CD4-positive, alpha-beta T cell (primary cell): ENCODE results near the gene UGT2B11. TPM values are rescaled to one million over a fixed set of nuclear protein-coding genes. Genes with fewer than 3 reads are reported as not detected.
"Not testable (repeated sequence)": the region's sequence is repeated elsewhere in the genome, so short reads cannot be mapped to it uniquely, and the experiment has no call there.

Source experiments
- ATAC-seq: fragments of 200-7000 bp; cut with Tn5 transposase; one replicate; pipeline ENCODE4 v1.10.0; 2022; ENCODE audit warnings: mild to moderate bottlenecking; ENCODE audit not compliant: poor library complexity
- CTCF ChIA-PET: fragments of 350-600 bp; sonication (Branson Sonifier 250); formaldehyde crosslinking; loops from one replicate; lab custom pipeline; 2021; ENCODE audit warnings: antibody characterized with exemption, inconsistent platforms; lab: Charles Lee
- POLR2A ChIA-PET: fragments of 350-600 bp; sonication (Branson Sonifier 250); formaldehyde crosslinking; loops from one replicate; lab custom pipeline; 2021; ENCODE audit warnings: antibody characterized with exemption, inconsistent platforms; lab: Charles Lee
- DNase-seq, 14 experiments: peaks; one replicate each; pipeline ENCODE4 v3.0.0-alpha.2; 2013 to 2020; ENCODE audit warnings: mixed read lengths in 2 of 14
- H3K27ac ChIP-seq, 2 donors: one replicate each; pipeline versions ENCODE4 v1.5.1 to v1.7.0; 2013; ENCODE audit warnings: low read length in 2 of 2, low read depth in 1 of 2, mild to moderate bottlenecking in 1 of 2
- H3K27me3 ChIP-seq, 2 experiments: 1 replicate in 1 of 2; 2 replicates in 1 of 2; pipeline versions ENCODE4 v1.6.1 to v1.7.0; 2013; ENCODE audit warnings: low read length in 2 of 2, control low read depth in 1 of 2, mild to moderate bottlenecking in 1 of 2, moderate library complexity in 1 of 2; ENCODE audit not compliant: insufficient read depth in 2 of 2, control insufficient read depth in 1 of 2
- H3K36me3 ChIP-seq: one replicate; pipeline ENCODE4 v1.6.1; 2013; ENCODE audit warnings: low read length, control low read depth; ENCODE audit not compliant: insufficient read depth
- H3K4me1 ChIP-seq: one replicate; pipeline ENCODE4 v1.6.1; 2013; ENCODE audit warnings: low read length, control low read depth; ENCODE audit not compliant: insufficient read depth
- H3K4me3 ChIP-seq: one replicate; pipeline ENCODE4 v1.5.1; 2013; ENCODE audit warnings: mild to moderate bottlenecking, low read length, moderate library complexity
- H3K9me3 ChIP-seq, 2 experiments: 1 replicate in 1 of 2; 2 replicates in 1 of 2; pipeline versions ENCODE4 v1.6.1 to v1.7.0; 2013; ENCODE audit warnings: low read length in 2 of 2, mild to moderate bottlenecking in 2 of 2, control low read depth in 1 of 2, moderate library complexity in 1 of 2; ENCODE audit not compliant: control insufficient read depth in 1 of 2, insufficient read depth in 1 of 2
- H3K27ac Mint-ChIP-seq: one replicate; pipeline ENCODE4 v1.8.0; 2020; ENCODE audit warnings: mixed read lengths
- H3K27me3 Mint-ChIP-seq: one replicate; pipeline ENCODE4 v1.8.0; 2021; ENCODE audit warnings: mixed read lengths
- H3K36me3 Mint-ChIP-seq: one replicate; pipeline ENCODE4 v1.8.0; 2021; ENCODE audit warnings: low read depth, mixed read lengths
- H3K4me1 Mint-ChIP-seq: one replicate; pipeline ENCODE4 v1.8.0; 2021; ENCODE audit warnings: low read depth, mixed read lengths
- H3K4me3 Mint-ChIP-seq: one replicate; pipeline ENCODE4 v1.8.0; 2020; ENCODE audit warnings: mild to moderate bottlenecking, mixed read lengths
- H3K9me3 Mint-ChIP-seq: one replicate; pipeline ENCODE4 v1.8.0; 2020; ENCODE audit warnings: mixed read lengths
- intact Hi-C, 2 experiments: fragments of 100-400 bp; cut with DNase I in 1 of 2; cut with micrococcal nuclease in 1 of 2; formaldehyde crosslinking; loops; one replicate each; pipeline versions ENCODE4 v1.15.1 to v1.9.0; 2023 to 2025; cut with DNase I, micrococcal nuclease
- total RNA-seq, 174 experiments: library from RNA in 2 of 174; stranded (reverse) in 2 of 174; gene quantifications; one replicate each; pipeline ENCODE4 v1.2.3 and lab custom pipeline; 2021 to 2026
- TF ChIP-seq, protein P1 (sequence below): fragments of 200-600 bp; IDR thresholded peaks from one replicate; pipeline ENCODE4 v1.8.0; 2022; ENCODE audit warnings: antibody characterized with exemption, mild to moderate bottlenecking

The UGT2B11 gene
- total RNA-seq, 2 experiments from 2014 or later: not detected

DNA sequence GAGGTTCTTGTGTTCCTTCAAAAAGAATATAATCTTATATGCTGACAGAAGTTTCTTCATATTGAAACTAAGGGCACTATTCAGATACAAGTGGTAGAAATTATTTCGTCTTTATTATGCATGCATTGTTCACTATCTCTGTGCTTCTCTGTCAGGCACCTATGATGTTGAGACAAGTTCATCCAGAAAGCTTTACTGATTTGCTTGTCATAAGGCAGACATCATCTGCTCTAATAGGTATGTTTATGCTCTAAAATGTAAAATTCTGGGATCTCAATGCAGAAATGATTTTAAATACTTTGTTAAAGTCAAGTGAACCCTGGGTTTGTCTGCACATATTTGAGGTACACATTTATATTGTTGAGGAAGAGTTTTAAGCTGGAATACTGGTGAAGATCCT, 3.6 kb downstream of the UGT2B11 start:
- H3K4me3 Mint-ChIP-seq: no peak overlapping the region
- Histone ChIP-seq H3K9me3 (no peaks in the 10 kb centered on the region), H3K27me3 (no peaks in the 10 kb centered on the region), H3K4me1 (no peaks in the 10 kb centered on the region), H3K27ac (no peak overlapping the region), H3K36me3 (no peaks in the 10 kb centered on the region), H3K4me3 (no peak overlapping the region)
- no peak for DNase-seq
- no peak for ATAC-seq
- ChIA-PET POLR2A (no interaction called here), CTCF (interaction anchor here (0.9 kb wide), 1 partner anchor 10 kb away, joined by 3 read pairs; no protein-coding TSS in a partner anchor)
- intact Hi-C loops: no loop called here
- no peaks in the 10 kb centered on the region for H3K36me3 Mint-ChIP-seq
- H3K27me3 Mint-ChIP-seq: no peaks in the 10 kb centered on the region
- H3K9me3 Mint-ChIP-seq: no peaks in the 10 kb centered on the region
- no peak overlapping the region for H3K27ac Mint-ChIP-seq
- TF ChIP-seq, protein P1, sequence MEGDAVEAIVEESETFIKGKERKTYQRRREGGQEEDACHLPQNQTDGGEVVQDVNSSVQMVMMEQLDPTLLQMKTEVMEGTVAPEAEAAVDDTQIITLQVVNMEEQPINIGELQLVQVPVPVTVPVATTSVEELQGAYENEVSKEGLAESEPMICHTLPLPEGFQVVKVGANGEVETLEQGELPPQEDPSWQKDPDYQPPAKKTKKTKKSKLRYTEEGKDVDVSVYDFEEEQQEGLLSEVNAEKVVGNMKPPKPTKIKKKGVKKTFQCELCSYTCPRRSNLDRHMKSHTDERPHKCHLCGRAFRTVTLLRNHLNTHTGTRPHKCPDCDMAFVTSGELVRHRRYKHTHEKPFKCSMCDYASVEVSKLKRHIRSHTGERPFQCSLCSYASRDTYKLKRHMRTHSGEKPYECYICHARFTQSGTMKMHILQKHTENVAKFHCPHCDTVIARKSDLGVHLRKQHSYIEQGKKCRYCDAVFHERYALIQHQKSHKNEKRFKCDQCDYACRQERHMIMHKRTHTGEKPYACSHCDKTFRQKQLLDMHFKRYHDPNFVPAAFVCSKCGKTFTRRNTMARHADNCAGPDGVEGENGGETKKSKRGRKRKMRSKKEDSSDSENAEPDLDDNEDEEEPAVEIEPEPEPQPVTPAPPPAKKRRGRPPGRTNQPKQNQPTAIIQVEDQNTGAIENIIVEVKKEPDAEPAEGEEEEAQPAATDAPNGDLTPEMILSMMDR: no peak
- no peaks in the 10 kb centered on the region for H3K4me1 Mint-ChIP-seq

DNA sequence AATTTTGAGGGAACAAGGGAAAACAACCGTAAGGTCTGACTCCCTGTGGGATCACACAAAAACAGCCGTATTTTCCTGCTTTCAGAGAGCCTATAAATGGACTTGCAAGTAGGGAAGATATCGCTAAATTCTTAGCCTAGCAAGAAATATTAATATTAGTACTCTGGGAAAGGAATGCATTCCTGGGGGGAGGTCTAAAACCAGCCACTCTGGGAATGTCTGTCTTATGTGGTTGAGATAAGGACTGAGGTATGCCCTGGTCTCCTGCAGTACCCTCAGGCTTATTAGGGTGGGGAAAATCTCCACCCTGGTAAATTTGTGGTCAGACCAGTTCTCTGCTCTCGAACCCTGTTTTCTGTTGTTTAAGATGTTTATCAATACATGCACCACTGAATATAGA, 16.0 kb downstream of the UGT2B11 start:
- H3K4me3 Mint-ChIP-seq, H3K4me1 Mint-ChIP-seq, POLR2A ChIA-PET, H3K4me3 ChIP-seq, H3K4me1 ChIP-seq, CTCF ChIA-PET, H3K9me3 ChIP-seq, H3K36me3 ChIP-seq, H3K27me3 ChIP-seq, H3K27ac ChIP-seq, intact Hi-C loops, H3K27me3 Mint-ChIP-seq, ATAC-seq, H3K9me3 Mint-ChIP-seq, H3K27ac Mint-ChIP-seq, H3K36me3 Mint-ChIP-seq, DNase-seq: not testable (repeated sequence)

DNA sequence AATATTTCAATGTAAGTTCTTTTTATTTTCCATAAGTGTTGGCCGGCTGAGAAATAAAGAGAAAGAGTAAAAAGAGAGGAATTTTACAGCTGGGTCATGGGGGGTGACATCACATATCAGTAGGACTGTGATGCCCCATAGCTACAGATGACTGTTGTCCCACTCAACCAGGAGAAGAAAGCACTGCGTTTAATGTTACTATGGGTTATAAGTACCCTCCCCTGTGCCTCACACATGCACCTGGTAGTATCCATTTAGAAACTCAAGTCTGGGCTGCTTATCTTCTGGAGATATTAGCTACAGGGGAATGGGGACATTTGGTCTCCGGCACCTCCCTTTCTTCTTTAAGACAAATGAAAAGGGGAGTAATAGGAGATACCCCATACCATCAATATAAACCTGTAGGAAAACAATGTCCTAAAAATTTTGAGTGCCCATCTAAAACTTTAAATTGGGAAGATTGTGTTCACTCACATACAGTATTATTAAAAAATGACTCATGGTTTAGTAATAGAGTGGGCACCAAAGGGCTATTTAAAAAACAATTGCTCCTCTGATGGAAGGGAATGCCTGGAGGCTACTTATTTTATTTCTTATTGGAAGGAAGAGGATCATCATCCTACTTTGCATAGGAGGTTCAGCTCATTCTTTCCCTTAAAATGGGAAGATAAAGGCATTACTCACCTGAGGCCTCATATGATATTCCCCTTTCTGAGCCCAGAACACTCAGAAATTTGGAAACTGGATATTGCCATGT, 18.2 kb downstream of the UGT2B11 start:
- H3K4me1 ChIP-seq: no peaks in the 10 kb centered on the region
- ATAC-seq: no peak
- POLR2A ChIA-PET: no interaction called here
- Mint-ChIP-seq H3K27me3 (no peaks in the 10 kb centered on the region), H3K9me3 (peaks cover 11% of the 10 kb centered on the region), H3K4me3 (no peak overlapping the region), H3K36me3 (no peaks in the 10 kb centered on the region), H3K4me1 (no peaks in the 10 kb centered on the region), H3K27ac (no peak overlapping the region)
- intact Hi-C loops: no loop called here
- no peak overlapping the region for H3K4me3 ChIP-seq
- H3K27ac ChIP-seq: no peak overlapping the region
- CTCF ChIA-PET: no interaction called here
- no peaks in the 10 kb centered on the region for H3K36me3 ChIP-seq
- TF ChIP-seq, protein P1: no peak
- no peaks in the 10 kb centered on the region for H3K9me3 ChIP-seq
- H3K27me3 ChIP-seq: no peaks in the 10 kb centered on the region
- DNase-seq: no peak

DNA sequence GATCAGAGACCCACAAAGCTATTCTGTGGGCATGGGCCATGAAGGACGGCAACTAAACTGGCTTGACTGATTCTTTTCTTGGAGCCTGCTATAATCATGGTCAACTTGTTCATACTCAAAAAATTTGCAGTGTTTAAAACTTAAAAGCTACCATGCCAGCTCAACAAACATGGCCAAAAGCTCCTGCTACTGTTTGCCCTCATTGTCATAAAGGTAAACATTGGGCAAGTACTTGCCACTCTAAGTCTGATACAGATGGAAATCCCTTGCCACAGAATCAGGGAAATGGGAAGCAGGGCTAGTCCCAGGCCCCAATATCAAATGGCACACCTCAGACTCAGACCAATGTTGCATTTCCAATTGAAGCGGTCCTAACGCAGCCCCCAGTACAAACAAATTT, 20.4 kb downstream of the UGT2B11 start:
- no peak overlapping the region for H3K27ac Mint-ChIP-seq
- intact Hi-C loops: no loop called here
- H3K27ac ChIP-seq: no peak overlapping the region
- no peaks in the 10 kb centered on the region for H3K36me3 Mint-ChIP-seq
- no peaks in the 10 kb centered on the region for H3K4me1 Mint-ChIP-seq
- ATAC-seq (no peak), DNase-seq (no peak)
- no peaks in the 10 kb centered on the region for H3K9me3 ChIP-seq
- H3K27me3 Mint-ChIP-seq: no peaks in the 10 kb centered on the region
- no peak overlapping the region for H3K4me3 ChIP-seq
- CTCF ChIA-PET: no interaction called here
- no peak overlapping the region for H3K4me3 Mint-ChIP-seq
- no peaks in the 10 kb centered on the region for H3K4me1 ChIP-seq
- peaks cover 11% of the 10 kb centered on the region for H3K9me3 Mint-ChIP-seq
- no peaks in the 10 kb centered on the region for H3K27me3 ChIP-seq
- POLR2A ChIA-PET: no interaction called here
- H3K36me3 ChIP-seq: no peaks in the 10 kb centered on the region
- TF ChIP-seq, protein P1: no peak

DNA sequence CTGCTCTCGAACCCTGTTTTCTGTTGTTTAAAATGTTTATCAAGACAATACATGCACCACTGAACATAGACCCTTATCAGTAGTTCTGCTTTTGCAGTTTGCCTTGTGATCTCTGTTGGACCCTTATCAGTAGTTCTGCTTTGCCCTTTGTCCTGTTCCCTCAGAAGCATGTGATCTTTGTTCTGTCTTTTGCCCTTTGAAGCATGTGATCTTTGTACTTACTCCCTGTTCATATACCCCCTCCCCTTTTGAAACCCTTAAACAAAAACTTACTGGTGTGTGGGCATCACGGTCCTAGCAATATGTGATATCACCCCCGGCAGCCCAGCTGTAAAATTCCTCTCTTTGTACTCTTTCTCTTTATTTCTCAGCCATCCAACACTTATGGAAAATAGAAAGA, 22.6 kb downstream of the UGT2B11 start:
- DNase-seq, intact Hi-C loops, CTCF ChIA-PET, ATAC-seq, H3K36me3 Mint-ChIP-seq, H3K4me3 Mint-ChIP-seq, H3K9me3 ChIP-seq, POLR2A ChIA-PET, H3K4me3 ChIP-seq, H3K27ac Mint-ChIP-seq, H3K36me3 ChIP-seq, H3K27me3 ChIP-seq, H3K4me1 ChIP-seq, H3K9me3 Mint-ChIP-seq, H3K4me1 Mint-ChIP-seq, H3K27me3 Mint-ChIP-seq, H3K27ac ChIP-seq: not testable (repeated sequence)
